ENCODE measurements around the gene STX18.

DNA sequence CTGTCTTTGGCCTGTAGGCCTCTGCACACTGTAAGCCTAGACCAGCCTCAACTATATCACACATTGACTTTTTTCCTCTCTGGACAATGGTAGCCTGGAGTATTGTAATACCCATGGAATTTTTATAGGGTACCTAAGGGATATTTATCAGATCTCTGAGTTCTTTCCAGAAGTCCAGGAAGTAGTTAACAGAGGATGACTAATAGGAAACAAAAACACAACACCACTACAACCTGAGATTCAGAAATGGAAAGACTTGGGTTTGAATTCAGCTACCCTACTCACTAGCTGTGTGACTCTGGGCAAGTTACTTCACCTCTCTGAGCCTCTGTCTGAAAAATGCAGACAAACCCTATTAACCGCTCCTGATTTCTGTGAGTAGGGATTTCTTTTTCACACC, 7.7 kb upstream of the STX18 start:
- TF ChIP-seq, protein P1, sequence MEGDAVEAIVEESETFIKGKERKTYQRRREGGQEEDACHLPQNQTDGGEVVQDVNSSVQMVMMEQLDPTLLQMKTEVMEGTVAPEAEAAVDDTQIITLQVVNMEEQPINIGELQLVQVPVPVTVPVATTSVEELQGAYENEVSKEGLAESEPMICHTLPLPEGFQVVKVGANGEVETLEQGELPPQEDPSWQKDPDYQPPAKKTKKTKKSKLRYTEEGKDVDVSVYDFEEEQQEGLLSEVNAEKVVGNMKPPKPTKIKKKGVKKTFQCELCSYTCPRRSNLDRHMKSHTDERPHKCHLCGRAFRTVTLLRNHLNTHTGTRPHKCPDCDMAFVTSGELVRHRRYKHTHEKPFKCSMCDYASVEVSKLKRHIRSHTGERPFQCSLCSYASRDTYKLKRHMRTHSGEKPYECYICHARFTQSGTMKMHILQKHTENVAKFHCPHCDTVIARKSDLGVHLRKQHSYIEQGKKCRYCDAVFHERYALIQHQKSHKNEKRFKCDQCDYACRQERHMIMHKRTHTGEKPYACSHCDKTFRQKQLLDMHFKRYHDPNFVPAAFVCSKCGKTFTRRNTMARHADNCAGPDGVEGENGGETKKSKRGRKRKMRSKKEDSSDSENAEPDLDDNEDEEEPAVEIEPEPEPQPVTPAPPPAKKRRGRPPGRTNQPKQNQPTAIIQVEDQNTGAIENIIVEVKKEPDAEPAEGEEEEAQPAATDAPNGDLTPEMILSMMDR (IDR thresholded peaks at IDR 0.05) = no peak
- TF ChIP-seq POLR2A (IDR thresholded peaks at IDR 0.05) = no peak
- TF ChIP-seq EP300 (IDR thresholded peaks at IDR 0.05) = no peak

Data from suprapubic skin (tissue), 3 donors.